H1 (cell line): Measurements from ENCODE around the gene IFT20. TPM values are rescaled to one million over a fixed set of nuclear protein-coding genes. Genes with fewer than 3 reads are reported as not detected.

Source experiments
- CTCF ChIA-PET: fragments of 300-600 bp; sonication (Branson Sonifier 250); formaldehyde crosslinking; loops from one replicate; lab custom pipeline; 2021; ENCODE audit not compliant: partially characterized antibody; lab: Charles Lee
- POLR2A ChIA-PET: fragments of 300-600 bp; sonication (Branson Sonifier 250); formaldehyde crosslinking; loops from one replicate; lab custom pipeline; 2021; ENCODE audit warnings: inconsistent platforms; ENCODE audit not compliant: partially characterized antibody; lab: Charles Lee
- DNase-seq, 2 experiments: peaks; one replicate each; pipeline versions ENCODE4 v3.0.0 to v3.0.0-alpha.2; 2010 to 2022; ENCODE audit warnings: low spot score in 2 of 2, low read depth in 1 of 2, mixed read lengths in 1 of 2
- FAIRE-seq: peaks from 2 replicates; lab custom pipeline; 2011; peaks lifted over from hg19 to GRCh38; lab: Jason Lieb, UNC
- H2AFZ ChIP-seq: 2 replicates; pipeline ENCODE4 v1.8.1; 2012; ENCODE audit warnings: low read length, inconsistent platforms
- H2AK5ac ChIP-seq: 2 replicates; pipeline ENCODE4 v1.6.1; 2013; ENCODE audit warnings: low read depth, low read length
- H2BK120ac ChIP-seq: replicated peaks from 2 replicates; pipeline ENCODE3; 2013; ENCODE audit warnings: low read depth, low read length, inconsistent platforms
- H2BK12ac ChIP-seq: 2 replicates; pipeline ENCODE4 v1.6.1; 2013; ENCODE audit warnings: low read depth, low read length
- H2BK15ac ChIP-seq: 2 replicates; pipeline ENCODE4 v1.6.1; 2013; ENCODE audit warnings: low read length
- H2BK20ac ChIP-seq: 2 replicates; pipeline ENCODE4 v1.6.1; 2013; ENCODE audit warnings: low read length
- H2BK5ac ChIP-seq: 2 replicates; pipeline ENCODE4 v1.6.1; 2013; ENCODE audit warnings: low read depth, low read length
- H3K14ac ChIP-seq: 2 replicates; pipeline ENCODE4 v1.6.1; 2013; ENCODE audit warnings: inconsistent platforms; ENCODE audit not compliant: insufficient read length
- H3K18ac ChIP-seq: 2 replicates; pipeline ENCODE4 v1.6.1; 2013; ENCODE audit warnings: low read length; ENCODE audit errors: extremely low read depth
- H3K23ac ChIP-seq: 2 replicates; pipeline ENCODE4 v1.6.1; 2013; ENCODE audit warnings: inconsistent platforms; ENCODE audit not compliant: insufficient read length
- H3K23me2 ChIP-seq: 2 replicates; pipeline ENCODE4 v1.6.1; 2013; ENCODE audit warnings: low read depth, low read length
- H3K27ac ChIP-seq: 2 replicates; pipeline ENCODE4 v1.6.1; 2011; ENCODE audit warnings: low read depth, low read length, inconsistent platforms
- H3K27me3 ChIP-seq, 4 experiments: replicated peaks in 1 of 4; 1 replicate in 1 of 4; 2 replicates in 3 of 4; pipeline versions ENCODE4 v1.6.1 to v1.8.1; 2011 to 2013; ENCODE audit warnings: low read length in 3 of 4, mild to moderate bottlenecking in 3 of 4, inconsistent platforms in 2 of 4, mixed read lengths in 2 of 4, moderate library complexity in 1 of 4; ENCODE audit not compliant: control insufficient read depth in 3 of 4, insufficient read depth in 3 of 4; ENCODE audit errors: extremely low read depth in 1 of 4
- H3K36me3 ChIP-seq, 4 experiments: 2 replicates each; pipeline versions ENCODE4 v1.6.1 to v1.8.1; 2011 to 2013; ENCODE audit warnings: mild to moderate bottlenecking in 4 of 4, low read length in 3 of 4, moderate library complexity in 2 of 4, control low read depth in 1 of 4, inconsistent platforms in 1 of 4; ENCODE audit not compliant: insufficient read depth in 4 of 4, control insufficient read depth in 2 of 4
- H3K4ac ChIP-seq: replicated peaks from 2 replicates; pipeline ENCODE3; 2013; ENCODE audit warnings: low read length, low read depth, mixed read lengths, inconsistent platforms; ENCODE audit not compliant: insufficient read length
- H3K4me1 ChIP-seq, 4 experiments: replicated peaks in 1 of 4; 1 replicate in 1 of 4; 2 replicates in 3 of 4; pipeline versions ENCODE4 v1.6.1 to v1.8.1; 2011 to 2013; ENCODE audit warnings: low read length in 3 of 4, inconsistent platforms in 2 of 4, mixed read lengths in 1 of 4; ENCODE audit not compliant: insufficient read depth in 4 of 4, control insufficient read depth in 3 of 4
- H3K4me2 ChIP-seq, 2 experiments: 2 replicates each; pipeline versions ENCODE4 v1.6.1 to v1.8.1; 2011 to 2013; ENCODE audit warnings: low read depth in 2 of 2, low read length in 2 of 2, control low read depth in 1 of 2, inconsistent platforms in 1 of 2, mild to moderate bottlenecking in 1 of 2; ENCODE audit not compliant: insufficient read depth in 1 of 2
- H3K4me3 ChIP-seq, 4 experiments: fragments of 200-600, 300-600 bp in 1 of 4; sonication (generic), shearing (Covaris generic), sonication (Bioruptor Twin) in 1 of 4; 2 replicates each; pipeline versions ENCODE4 v1.5.1 to v1.8.1; 2011 to 2016; ENCODE audit warnings: low read length in 4 of 4, low read depth in 3 of 4, control low read depth in 2 of 4, inconsistent platforms in 2 of 4, mild to moderate bottlenecking in 2 of 4, mixed read lengths in 1 of 4, moderate library complexity in 1 of 4; ENCODE audit not compliant: insufficient read depth in 2 of 4; ENCODE audit errors: extremely low read depth in 1 of 4
- H3K56ac ChIP-seq: replicated peaks from 2 replicates; pipeline ENCODE3; 2013; ENCODE audit warnings: low read depth, mild to moderate bottlenecking, mixed read lengths, low read length, inconsistent platforms; ENCODE audit not compliant: insufficient read length
- H3K79me1 ChIP-seq: 2 replicates; pipeline ENCODE4 v1.6.1; 2013; ENCODE audit warnings: low read depth, low read length, control low read depth
- H3K79me2 ChIP-seq, 2 experiments: 2 replicates each; pipeline versions ENCODE4 v1.6.1 to v1.8.1; 2012 to 2013; ENCODE audit warnings: low read length in 2 of 2, mild to moderate bottlenecking in 2 of 2, inconsistent platforms in 1 of 2; ENCODE audit not compliant: insufficient read depth in 2 of 2, control insufficient read depth in 1 of 2
- H3K9ac ChIP-seq, 4 experiments: replicated peaks in 1 of 4; 1 replicate in 1 of 4; 2 replicates in 3 of 4; pipeline versions ENCODE4 v1.6.1 to v1.8.1; 2011 to 2013; ENCODE audit warnings: low read depth in 3 of 4, low read length in 3 of 4, control low read depth in 2 of 4, mild to moderate bottlenecking in 2 of 4, moderate library complexity in 2 of 4, inconsistent platforms in 1 of 4; ENCODE audit errors: extremely low read depth in 1 of 4
- H3K9me3 ChIP-seq, 2 experiments: 2 replicates each; pipeline versions ENCODE4 v1.6.1 to v1.8.1; 2012 to 2013; ENCODE audit warnings: mild to moderate bottlenecking in 2 of 2, moderate library complexity in 2 of 2, control low read depth in 1 of 2, inconsistent platforms in 1 of 2, low read depth in 1 of 2, low read length in 1 of 2, mixed read lengths in 1 of 2; ENCODE audit not compliant: insufficient read depth in 2 of 2
- H4K20me1 ChIP-seq, 2 experiments: replicated peaks in 1 of 2; 2 replicates each; pipeline versions ENCODE3 to v1.8.1; 2011 to 2013; ENCODE audit warnings: inconsistent platforms in 2 of 2, low read length in 2 of 2, mild to moderate bottlenecking in 1 of 2; ENCODE audit not compliant: insufficient read depth in 2 of 2, control insufficient read depth in 1 of 2
- H4K5ac ChIP-seq: 2 replicates; pipeline ENCODE4 v1.6.1; 2013; ENCODE audit warnings: low read length, low read depth, mixed read lengths, inconsistent platforms; ENCODE audit not compliant: insufficient read length
- H4K8ac ChIP-seq: 2 replicates; pipeline ENCODE4 v1.8.0; 2013; ENCODE audit warnings: mild to moderate bottlenecking, moderate library complexity, low read length, inconsistent platforms; ENCODE audit not compliant: insufficient read depth; ENCODE audit errors: extremely low read depth
- H4K91ac ChIP-seq: replicated peaks from 2 replicates; pipeline ENCODE3; 2013; ENCODE audit warnings: low read length, mixed read lengths, inconsistent platforms; ENCODE audit not compliant: insufficient read length
- CBX5 ChIP-seq: fragments of 300-800, 300-1000 bp; sonication (generic); IDR thresholded peaks from 2 replicates; pipeline ENCODE4 v1.7.1; 2016; ENCODE audit warnings: antibody characterized with exemption, low read length, low read depth
- CBX8 ChIP-seq: fragments of 300-800, 300-1000 bp; sonication (generic); IDR thresholded peaks from 2 replicates; pipeline ENCODE4 v1.7.1; 2016; ENCODE audit warnings: low read depth, low read length, borderline replicate concordance
- CHD2 ChIP-seq: IDR thresholded peaks from 2 replicates; pipeline ENCODE4 v1.6.1; 2012; ENCODE audit warnings: low read length, improper control_type of control experiment
- GTF2F1 ChIP-seq: IDR thresholded peaks from 2 replicates; pipeline ENCODE4 v1.6.1; 2012; ENCODE audit warnings: low read depth, low read length, improper control_type of control experiment, borderline replicate concordance
- JUND ChIP-seq: IDR thresholded peaks from 2 replicates; pipeline ENCODE4 v1.6.1; 2011; ENCODE audit warnings: mild to moderate bottlenecking, improper control_type of control experiment, low read length
- KDM1A ChIP-seq: fragments of 200-600, 300-600 bp; sonication (generic); IDR thresholded peaks from 2 replicates; pipeline ENCODE4 v1.7.1; 2016; ENCODE audit warnings: mild to moderate bottlenecking, low read length, borderline replicate concordance
- NANOG ChIP-seq: IDR thresholded peaks from 2 replicates; pipeline ENCODE4 v1.6.1; 2011; ENCODE audit warnings: low read length, low read depth, mild to moderate bottlenecking, inconsistent platforms; ENCODE audit not compliant: insufficient read depth, poor library complexity, severe bottlenecking
- RNF2 ChIP-seq: fragments of 200-900, 300-1000 bp; sonication (generic); IDR thresholded peaks from 2 replicates; pipeline ENCODE4 v1.7.1; 2016; ENCODE audit warnings: borderline replicate concordance, low read depth, mild to moderate bottlenecking, antibody characterized with exemption, low read length; ENCODE audit not compliant: poor library complexity, severe bottlenecking; ENCODE audit errors: missing control alignments
- SP4 ChIP-seq: IDR thresholded peaks from 2 replicates; pipeline ENCODE4 v1.6.1; 2012; ENCODE audit warnings: low read length, inconsistent platforms
- WGBS, 2 experiments: shearing (Covaris generic) in 1 of 2; methylation state at CpG; one replicate each; pipeline versions ENCODE4 v1.1.6 to v1.1.7; 2013 to 2015; ENCODE audit warnings: low lambda C conversion rate in 2 of 2, mixed read lengths in 2 of 2, inconsistent platforms in 1 of 2, low coverage in 1 of 2, missing lambda C conversion rate in 1 of 2; ENCODE audit not compliant: insufficient replicate concordance in 2 of 2, insufficient coverage in 1 of 2, insufficient read length in 1 of 2; ENCODE audit errors: extremely low coverage in 1 of 2, missing lambda C conversion rate in 1 of 2; 5-methylcytosine and 5-hydroxymethylcytosine counted together
- polyA plus RNA-seq, 7 experiments: library from polyadenylated mRNA; depleted of rRNA in 3 of 7; stranded (reverse) in 5 of 7; unstranded in 2 of 7; fragments of >200 nt in 5 of 7; fragments of 200-250 nt in 2 of 7; gene quantifications; 1 replicate in 5 of 7; 2 replicates in 1 of 7; 4 replicates in 1 of 7; pipeline versions ENCODE4 v1.2.1 to v1.2.3, GENCODE V29; 2011 to 2013; ENCODE audit warnings: missing spikeins in 2 of 7, mixed read lengths in 2 of 7
- total RNA-seq: library from RNA; stranded (reverse); fragmentation: NEBNext Ultra II Directional; extraction: Animal tissue kit (Norgen Biotek cat#: 25700); gene quantifications from 2 replicates; pipeline ENCODE4 v1.2.1, GENCODE V29; 2021
- TF ChIP-seq, protein P1 (sequence below): IDR thresholded peaks from 2 replicates; pipeline ENCODE4 v1.6.1; 2012; ENCODE audit warnings: low read length, inconsistent platforms

IFT20 gene
- total and polyA plus RNA-seq, 2 of the 8 experiments (the other 6 are each of a cell fraction or from before 2014, with no cell fraction given), result 9.0 to 21.0 TPM

DNA sequence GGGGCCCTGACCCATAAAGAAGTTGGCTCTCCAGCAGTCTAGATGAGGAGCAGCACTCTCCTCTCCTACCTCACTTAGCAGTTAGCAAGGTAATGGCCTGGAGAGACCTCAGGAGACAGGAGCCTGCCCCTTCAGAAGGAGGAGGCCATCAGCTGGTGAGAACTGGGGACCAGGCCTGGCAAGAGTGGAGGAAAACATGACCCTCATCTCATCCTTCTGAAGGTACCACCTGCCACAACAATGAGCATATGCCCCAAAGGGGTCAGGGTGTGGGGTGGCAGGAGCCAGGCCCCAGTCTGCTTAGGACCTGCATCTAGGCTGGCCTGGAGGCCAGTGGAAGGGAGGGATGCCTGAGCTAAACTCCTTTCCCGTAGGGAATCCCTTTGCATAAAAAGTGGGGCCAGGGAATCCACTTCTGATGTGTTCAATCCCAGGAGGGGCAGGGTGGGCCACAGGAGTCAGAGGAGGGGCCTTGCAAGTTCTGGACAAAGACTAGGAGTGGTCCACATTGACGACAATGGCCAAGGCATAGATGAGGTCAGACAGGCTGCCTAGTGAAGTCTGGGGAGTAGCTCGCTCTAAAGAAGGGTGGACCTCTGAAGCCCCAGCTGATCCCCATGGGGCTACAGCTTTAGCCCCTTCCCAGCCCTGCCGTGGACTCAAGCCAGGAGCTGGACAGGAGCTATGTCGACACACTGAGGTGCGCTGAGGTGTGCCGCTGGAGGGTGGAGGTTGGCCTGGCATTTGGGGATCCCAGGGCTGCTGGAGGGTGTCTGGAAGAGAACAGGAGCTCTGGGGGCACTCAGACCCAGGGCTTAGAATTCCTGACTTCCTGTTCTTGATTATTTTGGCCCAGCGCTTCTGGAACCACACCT lies 28.7 kb upstream of the IFT20 start:
- H2AK5ac ChIP-seq, result no peak overlapping the region
- no peak overlapping the region for H3K18ac ChIP-seq
- no peak overlapping the region for H3K4me2 ChIP-seq
- H3K14ac ChIP-seq, result no peak overlapping the region
- FAIRE-seq (no peak), DNase-seq (no peak)
- H2BK5ac ChIP-seq, result no peak overlapping the region
- no peak overlapping the region for H2BK12ac ChIP-seq
- H3K79me2 ChIP-seq, result no peaks in the 10 kb centered on the region
- H3K4me3 ChIP-seq, result no peak overlapping the region
- H3K23ac ChIP-seq, result no peak overlapping the region
- H3K9ac ChIP-seq, result no peak overlapping the region
- H3K27me3 ChIP-seq, result no peaks in the 10 kb centered on the region
- H4K91ac ChIP-seq, result no peak overlapping the region
- no peak overlapping the region for H3K4ac ChIP-seq
- no peak overlapping the region for H2AFZ ChIP-seq
- H3K79me1 ChIP-seq, result no peaks in the 10 kb centered on the region
- no peak overlapping the region for H2BK120ac ChIP-seq
- no peak overlapping the region for H2BK15ac ChIP-seq
- ChIA-PET POLR2A (interaction anchor here (0.9 to 12.7 kb wide), 6 partner anchors 6 to 185 kb away, joined by 3 to 103 read pairs (median 12); partner anchors contain the start of genes IFT20, POLDIP2, SARM1 and SEBOX), CTCF (interaction anchor here (1.5 to 2.0 kb wide), 2 partner anchors 9 to 18 kb away, joined by 4 to 6 read pairs; no protein-coding TSS in a partner anchor)
- no peaks in the 10 kb centered on the region for H4K20me1 ChIP-seq
- H3K9me3 ChIP-seq, result no peaks in the 10 kb centered on the region
- H4K8ac ChIP-seq, result no peak overlapping the region
- H3K23me2 ChIP-seq, result no peaks in the 10 kb centered on the region
- no peak overlapping the region for H3K56ac ChIP-seq
- no peak overlapping the region for H3K27ac ChIP-seq
- H3K36me3 ChIP-seq, result peaks cover 7 to 24% (median 19%) of the 10 kb centered on the region in 4 experiments; a peak in 7 of 8 replicates
- H3K4me1 ChIP-seq, result no peaks in the 10 kb centered on the region
- no peak overlapping the region for H4K5ac ChIP-seq
- H2BK20ac ChIP-seq, result no peak overlapping the region
- WGBS, 2 experiments, result 93% methylated on average over 8 of the region's 8 CpGs; no CpG with 5 or more reads in 1 of the 2 experiments
- no peak for TF ChIP-seq GTF2F1
- no peak for TF ChIP-seq SP4
- no peak for TF ChIP-seq CBX5
- TF ChIP-seq NANOG, result no peak
- no peak for TF ChIP-seq CBX8
- no peak for TF ChIP-seq CHD2
- TF ChIP-seq KDM1A, result no peak
- no peak for TF ChIP-seq RNF2
- TF ChIP-seq, protein P1, sequence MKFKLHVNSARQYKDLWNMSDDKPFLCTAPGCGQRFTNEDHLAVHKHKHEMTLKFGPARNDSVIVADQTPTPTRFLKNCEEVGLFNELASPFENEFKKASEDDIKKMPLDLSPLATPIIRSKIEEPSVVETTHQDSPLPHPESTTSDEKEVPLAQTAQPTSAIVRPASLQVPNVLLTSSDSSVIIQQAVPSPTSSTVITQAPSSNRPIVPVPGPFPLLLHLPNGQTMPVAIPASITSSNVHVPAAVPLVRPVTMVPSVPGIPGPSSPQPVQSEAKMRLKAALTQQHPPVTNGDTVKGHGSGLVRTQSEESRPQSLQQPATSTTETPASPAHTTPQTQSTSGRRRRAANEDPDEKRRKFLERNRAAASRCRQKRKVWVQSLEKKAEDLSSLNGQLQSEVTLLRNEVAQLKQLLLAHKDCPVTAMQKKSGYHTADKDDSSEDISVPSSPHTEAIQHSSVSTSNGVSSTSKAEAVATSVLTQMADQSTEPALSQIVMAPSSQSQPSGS, result no peak
- TF ChIP-seq JUND, result no peak
